HL-60 (cell line): ENCODE results near the gene TRPV4.

ENCODE experiments used
- DNase-seq, 2 experiments: peaks; one replicate each; pipeline ENCODE4 v3.0.0-alpha.2; 2010 to 2020; ENCODE audit warnings: low read depth in 1 of 2, low spot score in 1 of 2
- H3K27ac ChIP-seq: fragments of 250-450 bp; sonication (Bioruptor Pico); replicated peaks from 2 replicates; pipeline ENCODE4 v1.5.1; 2020; ENCODE audit warnings: mild to moderate bottlenecking, moderate library complexity
- H3K27me3 ChIP-seq: fragments of 250-450 bp; sonication (Bioruptor Pico); 2 replicates; pipeline ENCODE4 v1.5.1; 2021; ENCODE audit warnings: mild to moderate bottlenecking, moderate library complexity; ENCODE audit not compliant: insufficient read depth, poor library complexity, severe bottlenecking
- H3K4me3 ChIP-seq: replicated peaks from 2 replicates; pipeline ENCODE4 v1.5.1; 2011; ENCODE audit warnings: mild to moderate bottlenecking, control low read depth, low read length; ENCODE audit not compliant: insufficient read depth
- GABPA ChIP-seq: IDR thresholded peaks from 2 replicates; pipeline ENCODE4 v1.6.1; 2012; ENCODE audit warnings: low read depth
- POLR2AphosphoS5 ChIP-seq: IDR thresholded peaks from 2 replicates; pipeline ENCODE4 v1.6.1; 2012; ENCODE audit warnings: low read depth
- SPI1 ChIP-seq: IDR thresholded peaks from 2 replicates; pipeline ENCODE4 v1.6.1; 2012; ENCODE audit warnings: low read depth, mild to moderate bottlenecking, borderline replicate concordance
- TF ChIP-seq, protein P1 (sequence below): IDR thresholded peaks from one replicate; pipeline ENCODE4 v1.5.1; 2011; ENCODE audit warnings: low read length, control low read depth, inconsistent platforms; ENCODE audit not compliant: insufficient read depth
- TF ChIP-seq, protein P2 (sequence below): IDR thresholded peaks from 2 replicates; pipeline ENCODE4 v1.6.1; 2012; ENCODE audit warnings: low read depth; ENCODE audit not compliant: insufficient replicate concordance

The TRPV4 gene

DNA sequence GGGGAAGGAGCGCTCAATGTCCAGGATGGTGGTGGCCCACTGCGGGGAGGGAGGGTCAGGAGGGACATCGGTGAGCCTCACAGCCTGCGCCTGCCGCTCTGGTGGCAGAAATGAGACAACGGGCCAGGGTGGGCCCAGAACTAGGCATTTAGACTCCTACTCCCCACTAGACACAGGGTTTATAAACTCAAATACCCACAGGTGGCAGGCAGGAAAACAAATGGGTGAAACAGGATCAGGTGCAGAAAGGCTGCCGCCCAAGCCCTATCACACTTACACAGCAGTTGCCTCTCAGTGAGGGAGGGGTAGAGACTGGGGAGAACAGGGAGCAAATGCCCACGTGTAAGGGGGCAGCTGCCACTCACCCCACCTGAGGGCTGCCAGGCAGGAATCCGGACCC is 46.4 kb downstream of the TRPV4 start:
- H3K4me3 ChIP-seq = no peak overlapping the region
- no peak for DNase-seq
- no peaks in the 10 kb centered on the region for H3K27me3 ChIP-seq
- H3K27ac ChIP-seq = no peak overlapping the region
- TF ChIP-seq GABPA = no peak
- TF ChIP-seq, protein P1, sequence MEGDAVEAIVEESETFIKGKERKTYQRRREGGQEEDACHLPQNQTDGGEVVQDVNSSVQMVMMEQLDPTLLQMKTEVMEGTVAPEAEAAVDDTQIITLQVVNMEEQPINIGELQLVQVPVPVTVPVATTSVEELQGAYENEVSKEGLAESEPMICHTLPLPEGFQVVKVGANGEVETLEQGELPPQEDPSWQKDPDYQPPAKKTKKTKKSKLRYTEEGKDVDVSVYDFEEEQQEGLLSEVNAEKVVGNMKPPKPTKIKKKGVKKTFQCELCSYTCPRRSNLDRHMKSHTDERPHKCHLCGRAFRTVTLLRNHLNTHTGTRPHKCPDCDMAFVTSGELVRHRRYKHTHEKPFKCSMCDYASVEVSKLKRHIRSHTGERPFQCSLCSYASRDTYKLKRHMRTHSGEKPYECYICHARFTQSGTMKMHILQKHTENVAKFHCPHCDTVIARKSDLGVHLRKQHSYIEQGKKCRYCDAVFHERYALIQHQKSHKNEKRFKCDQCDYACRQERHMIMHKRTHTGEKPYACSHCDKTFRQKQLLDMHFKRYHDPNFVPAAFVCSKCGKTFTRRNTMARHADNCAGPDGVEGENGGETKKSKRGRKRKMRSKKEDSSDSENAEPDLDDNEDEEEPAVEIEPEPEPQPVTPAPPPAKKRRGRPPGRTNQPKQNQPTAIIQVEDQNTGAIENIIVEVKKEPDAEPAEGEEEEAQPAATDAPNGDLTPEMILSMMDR = no peak
- TF ChIP-seq, protein P2, sequence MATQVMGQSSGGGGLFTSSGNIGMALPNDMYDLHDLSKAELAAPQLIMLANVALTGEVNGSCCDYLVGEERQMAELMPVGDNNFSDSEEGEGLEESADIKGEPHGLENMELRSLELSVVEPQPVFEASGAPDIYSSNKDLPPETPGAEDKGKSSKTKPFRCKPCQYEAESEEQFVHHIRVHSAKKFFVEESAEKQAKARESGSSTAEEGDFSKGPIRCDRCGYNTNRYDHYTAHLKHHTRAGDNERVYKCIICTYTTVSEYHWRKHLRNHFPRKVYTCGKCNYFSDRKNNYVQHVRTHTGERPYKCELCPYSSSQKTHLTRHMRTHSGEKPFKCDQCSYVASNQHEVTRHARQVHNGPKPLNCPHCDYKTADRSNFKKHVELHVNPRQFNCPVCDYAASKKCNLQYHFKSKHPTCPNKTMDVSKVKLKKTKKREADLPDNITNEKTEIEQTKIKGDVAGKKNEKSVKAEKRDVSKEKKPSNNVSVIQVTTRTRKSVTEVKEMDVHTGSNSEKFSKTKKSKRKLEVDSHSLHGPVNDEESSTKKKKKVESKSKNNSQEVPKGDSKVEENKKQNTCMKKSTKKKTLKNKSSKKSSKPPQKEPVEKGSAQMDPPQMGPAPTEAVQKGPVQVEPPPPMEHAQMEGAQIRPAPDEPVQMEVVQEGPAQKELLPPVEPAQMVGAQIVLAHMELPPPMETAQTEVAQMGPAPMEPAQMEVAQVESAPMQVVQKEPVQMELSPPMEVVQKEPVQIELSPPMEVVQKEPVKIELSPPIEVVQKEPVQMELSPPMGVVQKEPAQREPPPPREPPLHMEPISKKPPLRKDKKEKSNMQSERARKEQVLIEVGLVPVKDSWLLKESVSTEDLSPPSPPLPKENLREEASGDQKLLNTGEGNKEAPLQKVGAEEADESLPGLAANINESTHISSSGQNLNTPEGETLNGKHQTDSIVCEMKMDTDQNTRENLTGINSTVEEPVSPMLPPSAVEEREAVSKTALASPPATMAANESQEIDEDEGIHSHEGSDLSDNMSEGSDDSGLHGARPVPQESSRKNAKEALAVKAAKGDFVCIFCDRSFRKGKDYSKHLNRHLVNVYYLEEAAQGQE = no peak
- no peak for TF ChIP-seq POLR2AphosphoS5
- TF ChIP-seq SPI1 = no peak

DNA sequence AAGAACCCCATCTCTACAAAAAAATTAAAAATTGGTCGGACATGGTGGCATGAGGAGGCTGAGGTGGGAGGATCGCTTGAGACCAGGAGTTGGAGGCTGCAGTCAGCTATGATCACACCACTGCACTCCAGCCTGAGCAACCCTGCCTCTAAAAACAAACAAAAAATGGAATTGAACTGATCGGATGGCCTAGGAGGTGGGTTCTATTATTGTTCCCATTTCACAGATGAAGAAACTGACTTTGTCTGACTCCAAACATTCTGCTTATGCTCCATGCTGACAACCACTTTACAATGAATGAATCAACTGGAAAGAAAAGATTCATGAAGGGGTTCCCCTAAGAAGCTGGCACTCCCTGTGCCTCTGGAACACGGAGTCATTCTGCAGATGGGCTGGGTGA is 47.3 kb downstream of the TRPV4 start:
- no peak for DNase-seq
- no peaks in the 10 kb centered on the region for H3K27me3 ChIP-seq
- no peak overlapping the region for H3K4me3 ChIP-seq
- no peak overlapping the region for H3K27ac ChIP-seq
- TF ChIP-seq GABPA (no peak), POLR2AphosphoS5 (no peak), SPI1 (no peak)
- TF ChIP-seq, protein P1 = no peak
- TF ChIP-seq, protein P2 = no peak

DNA sequence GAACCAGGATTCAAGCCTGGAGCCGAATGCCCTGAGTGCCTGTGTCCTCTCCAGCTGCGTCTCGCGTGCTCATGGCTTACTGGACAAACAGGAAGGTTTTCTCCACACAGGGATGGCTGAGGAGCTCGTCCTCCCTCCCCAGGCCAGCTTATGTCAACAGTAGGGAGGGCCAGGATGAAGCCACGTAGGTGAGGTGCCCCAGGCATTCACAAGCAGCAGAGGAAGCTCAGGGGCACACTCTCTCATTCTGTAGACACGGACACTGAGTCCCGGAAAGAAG is 49.3 kb downstream of the TRPV4 start:
- no peak for DNase-seq
- Histone ChIP-seq H3K4me3 (no peak overlapping the region), H3K27me3 (no peaks in the 10 kb centered on the region), H3K27ac (no peak overlapping the region)
- TF ChIP-seq SPI1 = no peak
- no peak for TF ChIP-seq POLR2AphosphoS5
- TF ChIP-seq, protein P2 = no peak
- TF ChIP-seq GABPA = no peak
- TF ChIP-seq, protein P1 = no peak
